ENCODE data around the gene SYNGR3.

Gene SYNGR3

DNA sequence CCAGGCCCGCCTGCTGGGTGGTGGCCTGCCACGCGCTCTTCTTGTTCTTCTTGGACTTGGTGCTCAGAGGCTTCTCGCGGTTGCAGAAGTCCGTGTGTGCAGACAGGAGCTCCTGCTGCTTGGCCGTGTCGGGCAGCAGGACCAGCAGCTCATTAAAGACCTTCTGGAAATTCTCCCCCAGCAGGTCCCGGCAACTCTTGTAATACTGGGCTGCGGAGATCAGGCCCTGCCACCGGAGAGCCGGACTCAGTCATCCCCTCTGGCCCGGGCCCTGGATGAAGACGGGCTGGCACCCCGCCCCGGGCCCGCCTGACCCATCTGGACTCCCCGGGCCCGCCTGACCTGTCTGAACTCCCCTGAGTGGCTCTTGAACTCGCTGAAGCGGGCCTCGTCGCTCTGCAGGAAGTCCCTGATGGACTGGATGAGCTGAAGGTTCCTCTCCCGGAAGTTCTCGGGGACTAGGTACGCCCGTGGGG, 8.6 kb downstream of the SYNGR3 start:
- H3K36me3 Mint-ChIP-seq (ENCODE audit: insufficient read depth), result peaks cover 34% of the 10 kb centered on the region
- no peak overlapping the region for H3K4me3 Mint-ChIP-seq
- H3K27ac Mint-ChIP-seq, result no peak overlapping the region
- H3K27me3 Mint-ChIP-seq, result no peaks in the 10 kb centered on the region
- no peaks in the 10 kb centered on the region for H3K9me3 Mint-ChIP-seq
- DNase-seq, result no peak
- no peak for ATAC-seq (replicated peaks)
- peaks cover 0 to 3% of the 10 kb centered on the region in 2 donors for H3K4me1 Mint-ChIP-seq (ENCODE audit: low read depth in 2 of 2)

DNA sequence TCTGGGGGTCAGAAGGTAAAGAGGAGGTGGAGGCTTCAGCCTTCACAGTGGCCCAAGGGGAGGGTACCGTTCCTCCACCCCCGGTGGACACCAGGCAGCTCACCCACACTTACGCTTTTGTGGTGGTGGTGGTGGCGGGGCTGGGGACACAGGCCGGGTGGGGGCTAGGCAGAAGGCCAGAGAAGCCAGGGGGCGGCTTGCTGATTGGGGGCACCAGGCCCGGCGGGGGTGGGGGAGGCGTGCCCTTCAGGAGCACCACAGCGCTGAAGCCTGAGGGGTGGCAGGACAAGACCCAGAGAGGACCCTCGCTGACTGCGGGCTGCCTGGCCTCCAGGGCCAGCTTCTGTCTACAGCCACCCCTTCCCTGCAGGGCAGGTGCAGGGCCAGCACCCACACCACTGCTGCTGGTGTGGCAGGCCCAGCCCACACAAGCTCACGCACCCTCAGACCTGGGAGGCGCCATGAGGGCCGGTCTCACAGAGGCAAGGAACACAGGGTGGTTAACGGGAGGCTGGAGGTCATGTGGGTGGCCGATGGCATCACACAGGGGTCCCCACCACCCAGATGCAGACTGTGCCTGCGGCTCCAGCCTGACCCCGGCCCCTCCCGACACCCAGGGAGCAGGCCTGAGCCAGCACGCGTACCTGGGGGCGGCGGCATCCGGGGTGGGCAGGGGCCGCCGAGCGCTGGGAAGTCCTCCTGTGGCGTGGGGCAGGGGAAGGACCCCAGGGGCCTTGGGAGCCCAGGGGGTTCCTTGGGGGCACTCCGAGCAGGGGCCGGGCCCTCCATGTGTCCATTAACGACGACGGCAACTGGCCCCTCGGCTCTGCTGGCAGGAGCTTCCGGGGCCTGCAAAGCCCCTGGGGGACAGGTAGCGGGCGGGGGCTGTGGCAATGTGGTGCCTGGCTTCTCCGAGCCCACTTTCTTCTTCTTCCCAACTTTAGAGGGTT, 9.4 kb downstream of the SYNGR3 start:
- Mint-ChIP-seq H3K4me1 (ENCODE audit: low read depth in 2 of 2) (peaks cover 3 to 6% of the 10 kb centered on the region in 2 donors), H3K4me3 (no peak overlapping the region), H3K27me3 (no peaks in the 10 kb centered on the region), H3K36me3 (ENCODE audit: insufficient read depth) (peaks cover 30% of the 10 kb centered on the region), H3K9me3 (no peaks in the 10 kb centered on the region), H3K27ac (no peak overlapping the region)
- ATAC-seq (replicated peaks) (no peak), DNase-seq (no peak)

GRCh38 chr16:1999866-2000514, 10.2 kb downstream of the SYNGR3 start:
- Mint-ChIP-seq H3K27ac (no peak overlapping the region), H3K27me3 (no peaks in the 10 kb centered on the region), H3K4me1 (ENCODE audit: low read depth in 2 of 2) (peaks cover 9 to 11% of the 10 kb centered on the region in 2 donors), H3K4me3 (no peak overlapping the region), H3K9me3 (no peaks in the 10 kb centered on the region), H3K36me3 (ENCODE audit: insufficient read depth) (peaks cover 30% of the 10 kb centered on the region)
- no peak for ATAC-seq (replicated peaks)
- no peak for DNase-seq

DNA sequence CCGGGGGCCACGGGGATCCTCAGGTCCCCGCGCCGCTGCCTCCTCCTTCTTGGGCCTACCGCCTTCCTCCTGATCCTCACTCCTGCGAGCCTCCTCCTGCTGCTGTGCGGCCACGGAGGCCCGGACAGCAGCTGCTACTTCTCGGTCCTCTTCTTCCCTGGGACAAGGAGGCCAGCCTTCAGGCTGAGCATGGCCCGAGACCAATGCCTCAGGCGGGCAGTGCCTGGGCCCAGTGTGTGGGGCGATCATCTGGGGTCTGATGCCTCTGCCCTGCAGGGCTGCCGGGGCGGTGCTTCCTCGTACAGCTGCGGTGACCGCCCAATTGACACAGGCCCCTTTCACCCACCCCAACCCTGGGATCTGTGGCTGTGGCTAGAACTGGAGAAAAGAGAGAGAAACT, 11.3 kb downstream of the SYNGR3 start:
- peak overlapping the region in 1 of 2 donors; percentile 38 for H3K27ac Mint-ChIP-seq
- ATAC-seq (replicated peaks) (no peak), DNase-seq (no peak)
- peaks cover 30% of the 10 kb centered on the region for H3K36me3 Mint-ChIP-seq (ENCODE audit: insufficient read depth)
- no peaks in the 10 kb centered on the region for H3K27me3 Mint-ChIP-seq
- no peaks in the 10 kb centered on the region for H3K9me3 Mint-ChIP-seq
- H3K4me1 Mint-ChIP-seq (ENCODE audit: low read depth in 2 of 2), result peaks cover 16 to 17% of the 10 kb centered on the region in 2 donors
- H3K4me3 Mint-ChIP-seq, result no peak overlapping the region

GRCh38 chr16:2001456-2002355, 11.9 kb downstream of the SYNGR3 start:
- Mint-ChIP-seq H3K4me3 (no peak overlapping the region), H3K27ac (no peak overlapping the region), H3K36me3 (ENCODE audit: insufficient read depth) (peaks cover 30% of the 10 kb centered on the region), H3K27me3 (no peaks in the 10 kb centered on the region), H3K4me1 (ENCODE audit: low read depth in 2 of 2) (peaks cover 22 to 23% of the 10 kb centered on the region in 2 donors), H3K9me3 (no peaks in the 10 kb centered on the region)
- no peak for ATAC-seq (replicated peaks)
- DNase-seq, result no peak

DNA sequence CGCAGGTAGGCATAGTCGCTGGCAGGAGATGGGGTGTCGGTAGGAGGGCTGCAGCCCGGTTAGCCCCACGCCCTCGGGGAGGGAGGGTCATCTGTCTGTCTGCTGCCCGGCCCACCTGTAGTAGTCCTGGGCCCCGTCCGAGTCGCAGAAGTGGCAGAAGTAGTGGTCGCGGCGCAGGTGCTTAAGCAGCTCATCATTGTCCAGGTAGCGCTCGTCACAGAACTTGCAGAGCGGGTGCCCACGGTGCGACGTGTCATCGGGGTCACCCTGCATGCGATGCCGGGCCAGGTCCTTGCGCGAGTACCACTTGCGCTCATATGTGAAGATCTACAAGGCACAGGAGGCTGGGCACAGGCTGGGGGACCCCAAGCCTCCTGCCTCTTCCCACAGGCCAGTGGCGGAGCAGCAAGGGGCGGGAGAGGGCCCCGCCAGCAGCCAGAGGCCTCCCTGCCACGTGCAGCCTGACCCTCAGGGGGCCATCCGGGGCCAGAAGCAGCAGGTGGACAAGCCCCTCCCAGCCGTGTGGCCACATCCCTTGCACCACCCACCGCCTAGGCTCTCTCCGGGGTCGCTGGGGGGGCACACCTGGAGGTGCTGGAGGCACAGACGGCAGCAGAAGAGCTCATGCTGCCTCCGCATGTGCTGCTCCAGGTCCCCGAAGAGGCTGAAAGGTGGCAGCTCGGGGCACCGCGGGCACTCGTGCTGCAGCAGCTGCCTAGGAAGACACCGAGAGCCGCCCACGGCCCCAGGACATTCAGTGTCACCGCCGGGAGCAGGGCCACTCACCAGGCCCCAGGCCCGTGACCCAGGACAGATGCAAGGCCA, 12.8 kb downstream of the SYNGR3 start:
- no peaks in the 10 kb centered on the region for H3K27me3 Mint-ChIP-seq
- H3K4me3 Mint-ChIP-seq, result no peak overlapping the region
- DNase-seq (no peak), ATAC-seq (replicated peaks) (no peak)
- peaks cover 27 to 30% of the 10 kb centered on the region in 2 donors for H3K4me1 Mint-ChIP-seq (ENCODE audit: low read depth in 2 of 2)
- H3K27ac Mint-ChIP-seq, result no peak overlapping the region
- peaks cover 29% of the 10 kb centered on the region for H3K36me3 Mint-ChIP-seq (ENCODE audit: insufficient read depth)
- H3K9me3 Mint-ChIP-seq, result no peaks in the 10 kb centered on the region

DNA sequence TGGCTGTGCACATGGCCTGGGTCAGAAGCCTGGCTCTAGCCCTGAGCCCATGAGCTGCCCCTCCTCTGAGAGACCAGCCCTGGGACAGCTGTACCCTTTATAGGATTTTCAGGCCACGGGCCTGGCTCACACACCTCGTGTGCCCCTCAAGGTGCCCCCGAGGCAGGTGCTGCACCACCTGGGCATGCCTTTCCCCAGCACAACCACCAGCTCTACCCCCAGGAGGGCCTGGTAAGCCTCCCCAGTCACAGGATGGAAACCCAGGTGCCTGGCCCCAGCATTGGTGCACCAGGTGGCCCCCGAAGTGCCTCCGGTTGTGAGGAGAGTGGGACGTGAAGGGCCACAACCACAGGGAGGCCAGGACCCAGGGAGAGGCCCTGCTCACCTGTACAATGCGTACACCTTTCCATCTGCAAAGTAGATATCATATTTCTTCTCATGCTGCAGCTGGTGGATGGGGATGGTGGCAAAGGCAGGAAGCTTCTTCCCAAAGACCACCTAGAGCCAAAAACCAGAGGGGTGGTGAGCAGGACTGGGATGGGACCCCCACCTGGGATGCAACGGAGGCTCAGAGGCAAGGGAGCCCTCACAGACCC, 13.6 kb downstream of the SYNGR3 start:
- Mint-ChIP-seq H3K27me3 (no peaks in the 10 kb centered on the region), H3K4me3 (no peak overlapping the region), H3K27ac (no peak overlapping the region), H3K9me3 (no peaks in the 10 kb centered on the region), H3K4me1 (ENCODE audit: low read depth in 2 of 2) (peaks cover 34 to 37% of the 10 kb centered on the region in 2 donors), H3K36me3 (ENCODE audit: insufficient read depth) (peaks cover 26% of the 10 kb centered on the region)
- DNase-seq (no peak), ATAC-seq (replicated peaks) (no peak)

DNA sequence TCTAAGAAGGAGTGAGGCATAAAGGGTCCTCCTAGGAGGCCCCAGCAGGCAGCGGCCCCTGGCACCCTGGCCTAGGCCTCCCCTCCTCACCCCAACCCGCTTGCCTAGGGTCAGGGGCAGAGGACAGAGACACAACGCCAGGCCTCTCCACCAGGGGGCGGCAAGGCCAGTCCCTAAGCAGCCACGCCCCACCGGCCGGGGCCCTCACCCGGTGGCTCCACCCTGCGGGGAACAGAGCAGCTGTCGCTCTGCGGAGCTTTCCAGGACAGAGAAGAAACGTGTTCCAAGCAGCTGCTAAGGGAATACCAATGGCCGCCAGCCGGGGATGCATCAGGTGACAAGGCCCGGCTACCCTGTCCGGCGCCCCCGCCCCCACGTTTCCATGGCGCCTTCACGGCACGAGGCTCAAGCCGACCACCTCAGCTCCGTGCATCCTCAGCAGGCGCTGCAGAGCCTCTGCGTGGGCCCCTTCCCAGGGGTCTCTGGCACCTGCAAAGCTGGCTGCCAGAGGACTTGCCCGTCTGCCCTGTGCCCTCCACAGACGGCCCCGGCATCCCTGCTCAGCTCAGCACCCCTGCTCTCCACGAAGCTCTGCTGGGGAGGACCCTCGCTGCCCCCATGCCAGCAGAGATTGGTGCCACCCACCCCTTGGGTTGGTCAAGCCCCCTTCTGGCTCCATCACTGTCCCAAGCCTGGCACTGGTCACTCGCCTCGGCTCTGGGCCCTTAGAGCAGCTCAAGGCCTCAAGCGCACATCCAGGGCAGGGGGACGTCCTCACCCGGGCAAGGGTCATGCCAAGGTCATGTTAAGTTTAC, 14.3 kb downstream of the SYNGR3 start:
- Mint-ChIP-seq H3K4me1 (ENCODE audit: low read depth in 2 of 2) (peaks cover 40 to 43% of the 10 kb centered on the region in 2 donors), H3K27me3 (no peaks in the 10 kb centered on the region), H3K27ac (no peak overlapping the region), H3K36me3 (ENCODE audit: insufficient read depth) (peaks cover 22% of the 10 kb centered on the region), H3K9me3 (no peaks in the 10 kb centered on the region), H3K4me3 (no peak overlapping the region)
- peak; percentile 82 to 86 (median 84) for DNase-seq
- peak; percentile 90 for ATAC-seq (replicated peaks)

- Mint-ChIP-seq H3K27ac (peak overlapping the region in 1 of 2 donors; percentile 81), H3K4me1 (ENCODE audit: low read depth in 2 of 2) (peaks cover 41 to 44% of the 10 kb centered on the region in 2 donors), H3K27me3 (no peaks in the 10 kb centered on the region), H3K9me3 (no peaks in the 10 kb centered on the region), H3K4me3 (peak overlapping the region in 1 of 2 donors; percentile 70), H3K36me3 (ENCODE audit: insufficient read depth) (peaks cover 22% of the 10 kb centered on the region)
- DNase-seq (no peak), ATAC-seq (replicated peaks) (no peak)
These were observed 15.2 kb downstream of the SYNGR3 start for GRCh38 chr16:2004795-2005517.

- H3K9me3 Mint-ChIP-seq, result no peaks in the 10 kb centered on the region
- H3K4me1 Mint-ChIP-seq (ENCODE audit: low read depth in 2 of 2), result peaks cover 46 to 48% of the 10 kb centered on the region in 2 donors
- no peaks in the 10 kb centered on the region for H3K27me3 Mint-ChIP-seq
- ATAC-seq (replicated peaks), result no peak
- peak overlapping the region; percentile 35 to 81 for H3K27ac Mint-ChIP-seq
- DNase-seq, result no peak
- peaks cover 18% of the 10 kb centered on the region for H3K36me3 Mint-ChIP-seq (ENCODE audit: insufficient read depth)
- H3K4me3 Mint-ChIP-seq, result peak overlapping the region in 1 of 2 donors; percentile 48
These were observed 15.9 kb downstream of the SYNGR3 start for GRCh38 chr16:2005646-2006045.

DNA sequence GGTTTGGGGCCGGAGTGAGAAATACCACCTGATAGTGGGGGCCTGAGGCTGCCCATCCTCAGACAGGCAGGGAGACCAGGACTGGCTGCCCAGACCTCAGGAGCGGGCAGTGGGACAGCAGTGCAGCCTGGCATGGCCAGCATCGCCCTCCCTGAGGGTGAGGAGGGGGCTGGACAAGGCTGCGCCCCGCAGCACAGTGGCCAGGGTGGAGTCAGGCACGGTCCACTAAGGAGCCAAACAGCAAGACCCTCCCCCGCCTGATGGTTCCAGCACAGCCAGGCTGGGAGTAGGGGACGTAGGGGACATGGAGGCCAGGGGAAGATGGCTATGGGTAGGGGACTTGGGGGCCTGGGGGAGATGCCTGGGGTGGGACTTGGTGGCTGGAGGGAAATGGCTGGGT, 16.5 kb downstream of the SYNGR3 start:
- no peak for DNase-seq
- peak overlapping the region in 1 of 2 donors; percentile 60 for H3K4me3 Mint-ChIP-seq
- peaks cover 13% of the 10 kb centered on the region for H3K36me3 Mint-ChIP-seq (ENCODE audit: insufficient read depth)
- H3K27ac Mint-ChIP-seq, result peak overlapping the region in 1 of 2 donors; percentile 81
- no peak for ATAC-seq (replicated peaks)
- H3K9me3 Mint-ChIP-seq, result no peaks in the 10 kb centered on the region
- H3K4me1 Mint-ChIP-seq (ENCODE audit: low read depth in 2 of 2), result peaks cover 46 to 48% of the 10 kb centered on the region in 2 donors
- H3K27me3 Mint-ChIP-seq, result no peaks in the 10 kb centered on the region

Measured in effector memory CD8-positive, alpha-beta T cell (primary cell).